K562 (cell line): ENCODE measurements around the gene GLTPD2. TPM values are rescaled to one million over a fixed set of nuclear protein-coding genes. Genes with fewer than 3 reads are reported as not detected.

Experiments
- ATF7 ChIP-seq: fragments of 450-650 bp; IDR thresholded peaks from 2 replicates; pipeline ENCODE4 v1.7.1; 2014; ENCODE audit warnings: mild to moderate bottlenecking, moderate library complexity
- BACH1 ChIP-seq: fragments of 200-800 bp; sonication (Bioruptor generic); IDR thresholded peaks from 2 replicates; pipeline ENCODE4 v1.6.1; 2016; ENCODE audit warnings: missing genetic modification characterization, missing compliant biosample characterization
- CTBP1 ChIP-seq: fragments of 450-650 bp; IDR thresholded peaks from 2 replicates; pipeline ENCODE4 v1.6.1; 2016; ENCODE audit warnings: borderline replicate concordance
- EGR1 ChIP-seq: fragments of 450-650 bp; conservative IDR thresholded peaks from 2 replicates; pipeline ENCODE4 v1.6.1; 2017; ENCODE audit warnings: mild to moderate bottlenecking
- L3MBTL2 ChIP-seq: fragments of 450-650 bp; IDR thresholded peaks from 2 replicates; pipeline ENCODE4 v1.6.1; 2016; ENCODE audit warnings: mild to moderate bottlenecking, moderate library complexity
- MGA ChIP-seq: fragments of 450-650 bp; IDR thresholded peaks from 2 replicates; pipeline ENCODE4 v1.6.1; 2016; ENCODE audit warnings: mild to moderate bottlenecking, moderate library complexity
- MLLT1 ChIP-seq, 2 experiments: fragments of 450-650 bp; IDR thresholded peaks; 2 replicates each; pipeline ENCODE4 v1.6.1; 2016
- UBTF ChIP-seq, 2 experiments: IDR thresholded peaks; 2 replicates each; pipeline ENCODE4 v1.6.1; 2012; ENCODE audit warnings: improper control_type of control experiment in 2 of 2, low read depth in 2 of 2, low read length in 2 of 2, borderline replicate concordance in 1 of 2
- polyA plus RNA-seq, 8 experiments: library from polyadenylated mRNA; depleted of rRNA in 4 of 8; stranded (reverse) in 5 of 8; unstranded in 3 of 8; fragments of >200 nt; fragmentation: Nextera tagmentation in 2 of 8; fragmentation: Illumina TruSeq in 1 of 8; extraction: Ambion mirVana in 2 of 8; extraction: Trizol in 1 of 8; gene quantifications; 2 replicates each; pipeline versions ENCODE4 v1.2.1 to v1.2.3, GENCODE V29; 2011 to 2014; ENCODE audit warnings: inconsistent platforms in 1 of 8, missing spikeins in 1 of 8
- total RNA-seq, 7 experiments: library from RNA; depleted of rRNA in 6 of 7; stranded (reverse); fragments of >200 nt in 6 of 7; fragmentation: Illumina TruSeq in 2 of 7; extraction: Trizol in 2 of 7; gene quantifications; 2 replicates each; pipeline versions ENCODE4 v1.2.1 to v1.2.3, GENCODE V29; 2011 to 2021; ENCODE audit warnings: low replicate concordance in 1 of 7

The GLTPD2 gene
- total and polyA plus RNA-seq, 9 of the 15 experiments (the other 6 are each of a cell fraction or from before 2014, with no cell fraction given) = not detected

- TF ChIP-seq MGA (peak; percentile 27; the same call in 1 of the 2 replicates), BACH1 (tag) (no peak), L3MBTL2 (peak; percentile 43; the same call in 1 of the 2 replicates), MLLT1 (IDR thresholded peaks at IDR 0.05) (no peak), UBTF (IDR thresholded peaks at IDR 0.05; ENCODE audit: borderline replicate concordance in 1 of 2, low read depth in 2 of 2, low read length in 2 of 2) (0 out of 4 replicates have a peak, but pooled peaks of 1 of the 2 experiments have one; percentile 49), EGR1 (peak; percentile 55; the same call in 1 of the 2 replicates), CTBP1 (0 out of 2 replicates have a peak, but pooled peaks have one; percentile 17), ATF7 (no peak)
- TF ChIP-seq, all 486 proteins: peak for 15
These were observed 49.4 kb upstream of the GLTPD2 start, which contains the start of the genes CXCL16 and ZMYND15 (continued) for GRCh38 chr17:4739122-4740024.
